Muscle layer of duodenum (tissue), 2 donors: ENCODE results near the gene LGR4.

ENCODE experiments used
- H3K27ac ChIP-seq: one replicate; pipeline ENCODE4 v1.7.0; 2013; ENCODE audit warnings: mild to moderate bottlenecking, low read length
- H3K27me3 ChIP-seq: one replicate; pipeline ENCODE4 v1.7.0; 2013; ENCODE audit warnings: low read depth, mild to moderate bottlenecking, control low read depth, low read length
- H3K36me3 ChIP-seq, 2 donors: one replicate each; pipeline ENCODE4 v1.7.0; 2013; ENCODE audit warnings: low read length in 2 of 2, control low read depth in 1 of 2, mild to moderate bottlenecking in 1 of 2; ENCODE audit not compliant: insufficient read depth in 2 of 2, control insufficient read depth in 1 of 2
- H3K4me1 ChIP-seq, 2 donors: one replicate each; pipeline ENCODE4 v1.7.0; 2013; ENCODE audit warnings: low read length in 2 of 2, mild to moderate bottlenecking in 2 of 2, control low read depth in 1 of 2, moderate library complexity in 1 of 2; ENCODE audit not compliant: insufficient read depth in 2 of 2, control insufficient read depth in 1 of 2
- H3K4me3 ChIP-seq, 2 donors: one replicate each; pipeline ENCODE4 v1.7.0; 2013; ENCODE audit warnings: low read length in 2 of 2, low read depth in 1 of 2, mild to moderate bottlenecking in 1 of 2
- H3K9me3 ChIP-seq, 2 donors: one replicate each; pipeline ENCODE4 v1.7.0; 2013; ENCODE audit warnings: low read length in 2 of 2, control low read depth in 1 of 2, mild to moderate bottlenecking in 1 of 2; ENCODE audit not compliant: control insufficient read depth in 1 of 2
- donor health status: healthy.

The LGR4 gene

GRCh38 chr11:27423125-27423524, 49.5 kb downstream of the LGR4 start:
- Histone ChIP-seq H3K27me3 (no peaks in the 10 kb centered on the region), H3K4me3 (no peak overlapping the region), H3K36me3 (no peaks in the 10 kb centered on the region), H3K27ac (peak overlapping the region; percentile 9), H3K4me1 (peaks cover 3 to 22% of the 10 kb centered on the region in 2 donors), H3K9me3 (no peaks in the 10 kb centered on the region)

- no peak overlapping the region for H3K4me3 ChIP-seq
- peak overlapping the region; percentile 69 for H3K27ac ChIP-seq
- H3K36me3 ChIP-seq, result no peaks in the 10 kb centered on the region
- H3K4me1 ChIP-seq, result peaks cover 3 to 18% of the 10 kb centered on the region in 2 donors
- H3K9me3 ChIP-seq, result no peaks in the 10 kb centered on the region
- no peaks in the 10 kb centered on the region for H3K27me3 ChIP-seq
Observed at GRCh38 chr11:27421819-27422494, 50.6 kb downstream of the LGR4 start.

GRCh38 chr11:27420722-27421572, 51.6 kb downstream of the LGR4 start:
- Histone ChIP-seq H3K4me1 (peaks cover 3 to 18% of the 10 kb centered on the region in 2 donors), H3K4me3 (no peak overlapping the region), H3K27me3 (no peaks in the 10 kb centered on the region), H3K36me3 (no peaks in the 10 kb centered on the region), H3K27ac (no peak overlapping the region), H3K9me3 (no peaks in the 10 kb centered on the region)

GRCh38 chr11:27420217-27420616, 52.4 kb downstream of the LGR4 start:
- Histone ChIP-seq H3K27me3 (no peaks in the 10 kb centered on the region), H3K4me1 (peaks cover 3 to 19% of the 10 kb centered on the region in 2 donors), H3K4me3 (no peak overlapping the region), H3K36me3 (no peaks in the 10 kb centered on the region), H3K27ac (no peak overlapping the region), H3K9me3 (no peaks in the 10 kb centered on the region)

GRCh38 chr11:27418356-27418755, 54.2 kb downstream of the LGR4 start:
- Histone ChIP-seq H3K4me3 (no peak overlapping the region), H3K9me3 (no peaks in the 10 kb centered on the region), H3K27me3 (no peaks in the 10 kb centered on the region), H3K36me3 (no peaks in the 10 kb centered on the region), H3K4me1 (peaks cover 3 to 17% of the 10 kb centered on the region in 2 donors), H3K27ac (no peak overlapping the region)

GRCh38 chr11:27416568-27417176, 55.9 kb downstream of the LGR4 start:
- no peaks in the 10 kb centered on the region for H3K9me3 ChIP-seq
- H3K36me3 ChIP-seq, result no peaks in the 10 kb centered on the region
- H3K4me1 ChIP-seq, result peaks cover 0 to 14% of the 10 kb centered on the region in 2 donors
- H3K4me3 ChIP-seq, result no peak overlapping the region
- no peaks in the 10 kb centered on the region for H3K27me3 ChIP-seq
- H3K27ac ChIP-seq, result no peak overlapping the region

- Histone ChIP-seq H3K4me1 (peaks cover 0 to 9% of the 10 kb centered on the region in 2 donors), H3K27me3 (no peaks in the 10 kb centered on the region)
Observed at GRCh38 chr11:27414644-27415043, 57.9 kb downstream of the LGR4 start.

GRCh38 chr11:27413218-27413617, 59.4 kb downstream of the LGR4 start:
- H3K9me3 ChIP-seq, result no peaks in the 10 kb centered on the region
- H3K27me3 ChIP-seq, result no peaks in the 10 kb centered on the region
- H3K27ac ChIP-seq, result no peak overlapping the region
- H3K36me3 ChIP-seq, result no peaks in the 10 kb centered on the region
- H3K4me1 ChIP-seq, result peaks cover 0 to 3% of the 10 kb centered on the region in 2 donors
- H3K4me3 ChIP-seq, result no peak overlapping the region

More at GRCh38 chr11:27414644-27415043, 57.9 kb downstream of the LGR4 start:
- H3K4me3 ChIP-seq, result no peak overlapping the region
- H3K27ac ChIP-seq, result no peak overlapping the region
- no peaks in the 10 kb centered on the region for H3K36me3 ChIP-seq
- H3K9me3 ChIP-seq, result no peaks in the 10 kb centered on the region

- Histone ChIP-seq H3K27ac (no peak overlapping the region), H3K9me3 (no peaks in the 10 kb centered on the region), H3K4me1 (peaks cover 0 to 3% of the 10 kb centered on the region in 2 donors), H3K4me3 (no peak overlapping the region), H3K27me3 (no peaks in the 10 kb centered on the region), H3K36me3 (no peaks in the 10 kb centered on the region)
Observed at GRCh38 chr11:27412192-27412691, 60.3 kb downstream of the LGR4 start.

- H3K27ac ChIP-seq, result no peak overlapping the region
- H3K4me1 ChIP-seq, result peaks cover 0 to 3% of the 10 kb centered on the region in 2 donors
Observed at GRCh38 chr11:27411328-27411727, 61.3 kb downstream of the LGR4 start.

GRCh38 chr11:27410272-27410671, 62.3 kb downstream of the LGR4 start:
- Histone ChIP-seq H3K36me3 (no peaks in the 10 kb centered on the region), H3K9me3 (no peaks in the 10 kb centered on the region), H3K4me1 (peaks cover 0 to 3% of the 10 kb centered on the region in 2 donors), H3K27ac (no peak overlapping the region), H3K4me3 (no peak overlapping the region), H3K27me3 (no peaks in the 10 kb centered on the region)

More at GRCh38 chr11:27411328-27411727, 61.3 kb downstream of the LGR4 start:
- H3K9me3 ChIP-seq, result no peaks in the 10 kb centered on the region
- H3K36me3 ChIP-seq, result no peaks in the 10 kb centered on the region
- no peaks in the 10 kb centered on the region for H3K27me3 ChIP-seq
- no peak overlapping the region for H3K4me3 ChIP-seq
